Ovary (tissue), 9 donors: ENCODE results near the gene RNF10. TPM values are rescaled to one million over a fixed set of nuclear protein-coding genes. Genes with fewer than 3 reads are reported as not detected.
A peak's percentile ranks its signal among the peaks of the same experiment; 100 is the strongest.
"Not testable (repeated sequence)": the region's sequence is repeated elsewhere in the genome, so short reads cannot be mapped to it uniquely, and the experiment has no call there.

Experiments
- DNase-seq, 5 donors: peaks; one replicate each; pipeline ENCODE4 v3.0.0-alpha.2; 2019 to 2020
- H3K27ac ChIP-seq, 2 donors: fragments of 200-600 bp; one replicate each; pipeline versions ENCODE4 v1.5.1 to v1.8.0; 2019 to 2022
- H3K27me3 ChIP-seq: fragments of 200-600 bp; one replicate; pipeline ENCODE4 v1.8.0; 2022
- H3K36me3 ChIP-seq: fragments of 200-600 bp; sonication (generic); one replicate; pipeline ENCODE4 v1.5.1; 2019
- H3K4me1 ChIP-seq: one replicate; pipeline ENCODE4 v1.8.1; 2013; ENCODE audit warnings: mild to moderate bottlenecking, moderate library complexity; ENCODE audit not compliant: insufficient read depth
- H3K4me3 ChIP-seq: fragments of 200-600 bp; sonication (generic); one replicate; pipeline ENCODE4 v1.5.1; 2017
- H3K9me3 ChIP-seq, 2 donors: fragments of 200-600 bp in 1 of 2; sonication (generic) in 1 of 2; one replicate each; pipeline versions ENCODE4 v1.5.1 to v1.8.1; 2013 to 2019; ENCODE audit warnings: mild to moderate bottlenecking in 1 of 2, moderate library complexity in 1 of 2
- EP300 ChIP-seq: sonication (generic); formaldehyde crosslinking; IDR thresholded peaks from one replicate; pipeline ENCODE4 v1.6.1; 2017; ENCODE audit warnings: antibody characterized with exemption
- POLR2A ChIP-seq: fragments of 450-650 bp; IDR thresholded peaks from one replicate; pipeline ENCODE4 v1.6.1; 2017; ENCODE audit warnings: antibody characterized with exemption, mild to moderate bottlenecking, moderate library complexity
- WGBS, 3 donors: extraction: QIAGEN DNeasy Blood & Tissue Kit in 1 of 3; methylation state at CpG; one replicate each; pipeline versions ENCODE4 v1.1.5 to v1.1.7; 2013 to 2017; 5-methylcytosine and 5-hydroxymethylcytosine counted together
- intact Hi-C, 4 donors: fragments of 100-400 bp; cut with DNase I; formaldehyde crosslinking; loops; one replicate each; pipeline versions ENCODE4 v1.11.0 to v1.15.1; 2022 to 2023
- polyA plus RNA-seq, 2 donors: library from polyadenylated mRNA; stranded (reverse); fragments of 200-250 nt in 1 of 2; fragments of 350-450 nt in 1 of 2; fragmentation: Illumina TruSeq in 1 of 2; extraction: RNeasy Lipid Tissue Mini Kit (QIAGEN cat#74804) in 1 of 2; gene quantifications; one replicate each; pipeline ENCODE4 v1.2.3, GENCODE V29; 2013 to 2014
- total RNA-seq, 7 donors: library from RNA; depleted of rRNA in 2 of 7; stranded (reverse); fragments of >200 nt in 2 of 7; fragmentation: NEBNext Ultra II Directional in 3 of 7; extraction: Animal tissue kit (Norgen Biotek cat#: 25700) in 3 of 7; gene quantifications; one replicate each; pipeline versions ENCODE4 v1.1.0 to v1.2.4, GENCODE V29; 2016 to 2023
- TF ChIP-seq, protein P1 (sequence below), 3 donors: fragments of 450-650 bp in 2 of 3; fragments of 200-600 bp in 1 of 3; IDR thresholded peaks; one replicate each; pipeline versions ENCODE4 v1.5.1 to v1.8.0; 2016 to 2022; ENCODE audit warnings: antibody characterized with exemption in 3 of 3, mild to moderate bottlenecking in 1 of 3
- donor health status: DM: no; HTN: no; CAD: no; lungs with moderate emphysema.
- donor health status: DM: no; HTN: no; CAD: no.
- donor health status: Bipolar disorder and iron deficiency.
- donor health status: DM: yes; HTN: yes; CAD: no.
- donor health status: DM: no; HTN: no; CAD: no.
- donor health status: DM: yes; HTN: yes; CAD: no.

RNF10 gene
- total and polyA plus RNA-seq, 9 donors: 59.7 to 190 (median 136) TPM

- no peaks in the 10 kb centered on the region for H3K36me3 ChIP-seq
- no peak for DNase-seq
- intact Hi-C loops: no loop called here
- no peak overlapping the region for H3K4me3 ChIP-seq
- TF ChIP-seq POLR2A (no peak), EP300 (no peak)
- TF ChIP-seq, protein P1, sequence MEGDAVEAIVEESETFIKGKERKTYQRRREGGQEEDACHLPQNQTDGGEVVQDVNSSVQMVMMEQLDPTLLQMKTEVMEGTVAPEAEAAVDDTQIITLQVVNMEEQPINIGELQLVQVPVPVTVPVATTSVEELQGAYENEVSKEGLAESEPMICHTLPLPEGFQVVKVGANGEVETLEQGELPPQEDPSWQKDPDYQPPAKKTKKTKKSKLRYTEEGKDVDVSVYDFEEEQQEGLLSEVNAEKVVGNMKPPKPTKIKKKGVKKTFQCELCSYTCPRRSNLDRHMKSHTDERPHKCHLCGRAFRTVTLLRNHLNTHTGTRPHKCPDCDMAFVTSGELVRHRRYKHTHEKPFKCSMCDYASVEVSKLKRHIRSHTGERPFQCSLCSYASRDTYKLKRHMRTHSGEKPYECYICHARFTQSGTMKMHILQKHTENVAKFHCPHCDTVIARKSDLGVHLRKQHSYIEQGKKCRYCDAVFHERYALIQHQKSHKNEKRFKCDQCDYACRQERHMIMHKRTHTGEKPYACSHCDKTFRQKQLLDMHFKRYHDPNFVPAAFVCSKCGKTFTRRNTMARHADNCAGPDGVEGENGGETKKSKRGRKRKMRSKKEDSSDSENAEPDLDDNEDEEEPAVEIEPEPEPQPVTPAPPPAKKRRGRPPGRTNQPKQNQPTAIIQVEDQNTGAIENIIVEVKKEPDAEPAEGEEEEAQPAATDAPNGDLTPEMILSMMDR (IDR thresholded peaks at IDR 0.05): no peak
- no peaks in the 10 kb centered on the region for H3K9me3 ChIP-seq
- 88 to 90% (median 88%) methylated on average over 9 of the region's 9 CpGs for WGBS, 3 donors
- no peaks in the 10 kb centered on the region for H3K4me1 ChIP-seq
- no peak overlapping the region for H3K27ac ChIP-seq
- no peaks in the 10 kb centered on the region for H3K27me3 ChIP-seq
Observed at GRCh38 chr12:120522568-120522967, 11.6 kb upstream of the RNF10 start.

DNA sequence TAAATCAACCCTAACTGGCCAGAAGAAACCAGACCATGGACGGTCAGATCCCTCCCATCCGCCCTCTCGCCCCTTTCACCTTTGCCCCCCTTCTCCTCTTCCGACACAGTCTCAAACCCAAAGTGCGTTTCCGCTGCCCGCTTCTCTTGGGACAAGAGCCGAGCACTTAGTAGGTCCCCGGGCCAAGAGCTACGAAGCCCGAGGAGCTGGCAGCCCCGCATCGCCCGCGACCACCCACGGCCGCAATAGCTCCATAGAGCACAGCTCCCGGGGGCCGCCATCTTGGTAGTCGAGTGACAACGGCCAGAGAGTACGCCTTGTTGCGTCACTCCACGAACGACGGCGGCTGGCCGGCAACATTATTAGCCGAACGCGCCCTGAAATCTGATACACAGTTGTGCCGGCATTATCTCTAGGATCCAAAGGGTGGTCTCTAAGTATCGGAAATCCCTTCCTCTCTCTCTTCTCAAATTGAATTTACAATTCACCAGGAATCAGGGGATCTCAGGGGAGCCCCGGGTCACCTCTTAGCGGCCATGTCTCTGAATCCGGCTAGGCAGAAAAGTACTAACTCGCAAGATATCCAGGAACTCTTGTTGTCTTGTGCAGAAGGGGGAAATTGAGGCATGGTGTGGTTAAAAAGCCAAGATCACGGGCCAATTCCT lies 5.2 kb upstream of the RNF10 start, which contains the start of gene COQ5:
Gene COQ5, minus strand, starts transcription at position 298 of the 665 bp plus-strand sequence. Its CDS starts 17 bp downstream, at position 281.
- peak; percentile 42 for TF ChIP-seq POLR2A
- TF ChIP-seq, protein P1 (IDR thresholded peaks at IDR 0.05): no peak
- Histone ChIP-seq H3K36me3 (no peaks in the 10 kb centered on the region), H3K27ac (peak within 1 kb of the TSS; percentile 87 to 88), H3K4me1 (peaks cover 4% of the 10 kb centered on the region), H3K9me3 (no peaks in the 10 kb centered on the region), H3K27me3 (no peaks in the 10 kb centered on the region), H3K4me3 (peak within 1 kb of the TSS; percentile 88)
- 0 to 1% (median 1%) methylated on average over 38 of the region's 38 CpGs for WGBS, 3 donors
- intact Hi-C loops: no loop called here
- peak; percentile 80 to 93 (median 87) for DNase-seq

GRCh38 chr12:120529641-120530417 lies 4.3 kb upstream of the RNF10 start:
- peak overlapping the region; percentile 88 for H3K4me3 ChIP-seq
- WGBS, 3 donors: 14 to 38% (median 27%) methylated on average over 19 of the region's 19 CpGs
- no peak for TF ChIP-seq POLR2A
- TF ChIP-seq, protein P1 (IDR thresholded peaks at IDR 0.05): no peak
- TF ChIP-seq EP300: no peak
- peaks cover 4% of the 10 kb centered on the region for H3K4me1 ChIP-seq
- no peak for DNase-seq
- peak overlapping the region; percentile 87 to 88 for H3K27ac ChIP-seq
- no peaks in the 10 kb centered on the region for H3K9me3 ChIP-seq
- no peaks in the 10 kb centered on the region for H3K36me3 ChIP-seq
- H3K27me3 ChIP-seq: no peaks in the 10 kb centered on the region
- intact Hi-C loops: no loop called here

DNA sequence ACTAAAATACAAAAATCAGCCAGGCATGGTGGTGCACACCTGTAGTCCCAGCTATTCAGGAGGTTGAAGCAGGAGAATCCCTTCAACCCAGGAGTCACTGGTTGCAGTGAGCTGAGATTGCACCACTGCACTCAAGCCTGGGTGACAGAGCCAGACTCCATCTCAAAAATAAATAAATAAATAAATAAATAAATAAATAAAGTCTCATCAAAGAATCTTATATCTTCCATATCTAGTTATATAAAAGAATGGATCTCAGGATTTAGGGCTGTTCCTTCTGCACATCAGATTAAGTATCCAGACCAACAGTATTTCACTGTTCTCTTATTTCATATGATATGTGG lies 3.8 kb upstream of the RNF10 start:
- H3K36me3 ChIP-seq, intact Hi-C loops, H3K4me3 ChIP-seq, H3K9me3 ChIP-seq, H3K27me3 ChIP-seq, H3K4me1 ChIP-seq, H3K27ac ChIP-seq, DNase-seq: not testable (repeated sequence)

DNA sequence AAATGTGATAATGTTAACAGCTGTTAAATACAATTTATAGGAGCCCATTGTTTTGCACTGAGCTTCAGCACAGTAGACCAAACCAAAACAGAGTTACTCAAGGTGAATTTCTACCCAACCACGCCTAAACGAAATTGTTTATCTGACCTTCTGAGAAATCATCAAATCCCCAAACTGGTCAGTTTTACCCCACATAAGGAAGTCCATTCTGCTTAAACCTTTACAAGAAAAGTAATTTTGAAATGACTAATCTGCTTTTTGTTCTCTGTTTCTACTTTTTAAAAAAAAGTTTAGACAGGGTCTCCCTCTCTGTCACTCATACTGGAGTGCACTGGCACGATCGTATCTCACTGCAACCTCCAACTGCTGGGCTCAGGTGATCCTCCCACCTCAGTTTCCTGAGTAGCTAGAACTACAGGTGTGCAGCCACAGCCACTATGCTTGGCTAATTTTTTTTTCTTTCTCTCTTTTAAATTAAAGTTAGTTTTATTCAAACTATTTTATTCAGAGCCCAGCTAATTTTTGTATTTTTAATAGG lies 1.4 kb upstream of the RNF10 start:
- Histone ChIP-seq H3K27ac (no peak overlapping the region), H3K4me1 (peaks cover 18% of the 10 kb centered on the region), H3K4me3 (no peak overlapping the region), H3K9me3 (no peaks in the 10 kb centered on the region), H3K27me3 (no peaks in the 10 kb centered on the region), H3K36me3 (no peaks in the 10 kb centered on the region)
- intact Hi-C loops: no loop called here
- WGBS, 3 donors: 68 to 78% (median 73%) methylated on average over 4 of the region's 4 CpGs
- TF ChIP-seq POLR2A (no peak), EP300 (no peak)
- TF ChIP-seq, protein P1 (IDR thresholded peaks at IDR 0.05): no peak
- no peak for DNase-seq
